Gastrocnemius medialis (tissue), 4 donors: ENCODE results near the gene KCNH3. TPM values are rescaled to one million over a fixed set of nuclear protein-coding genes. Genes with fewer than 3 reads are reported as not detected.
"Not testable (repeated sequence)": the region's sequence is repeated elsewhere in the genome, so short reads cannot be mapped to it uniquely, and the experiment has no call there.

ENCODE experiments used
- ATAC-seq, 2 donors: fragments of 150-250 bp; one replicate each; pipeline ENCODE4 v1.9.1; 2016
- DNase-seq, 2 donors: peaks; one replicate each; pipeline ENCODE4 v3.0.0-alpha.2; 2019
- H3K27ac ChIP-seq, 4 donors: fragments of 200-600 bp; sonication (generic); 1 replicate in 1 of 4; 2 replicates in 3 of 4; pipeline ENCODE4 v1.5.1; 2016 to 2018; ENCODE audit warnings: mild to moderate bottlenecking in 2 of 4, moderate library complexity in 1 of 4
- H3K27me3 ChIP-seq, 3 donors: fragments of 200-600 bp; sonication (generic) in 2 of 3; 1 replicate in 1 of 3; 2 replicates in 2 of 3; pipeline versions ENCODE4 v1.5.1 to v1.6.0; 2016 to 2019; ENCODE audit warnings: mild to moderate bottlenecking in 1 of 3, moderate library complexity in 1 of 3
- H3K36me3 ChIP-seq, 2 donors: fragments of 200-600 bp; sonication (generic) in 1 of 2; one replicate each; pipeline ENCODE4 v1.5.1; 2017 to 2018
- H3K4me1 ChIP-seq, 2 donors: fragments of 200-600 bp; sonication (generic) in 1 of 2; one replicate each; pipeline ENCODE4 v1.5.1; 2016 to 2017; ENCODE audit warnings: mild to moderate bottlenecking in 2 of 2
- H3K4me3 ChIP-seq, 4 donors: fragments of 200-600 bp; sonication (generic) in 3 of 4; 1 replicate in 1 of 4; 2 replicates in 3 of 4; pipeline ENCODE4 v1.5.1; 2016 to 2019; ENCODE audit warnings: mild to moderate bottlenecking in 2 of 4
- H3K9me3 ChIP-seq, 3 donors: fragments of 200-600 bp; sonication (generic) in 2 of 3; 1 replicate in 1 of 3; 2 replicates in 2 of 3; pipeline ENCODE4 v1.5.1; 2016 to 2019
- CTCF ChIP-seq, 5 experiments: fragments of 450-650 bp in 3 of 5; fragments of 200-600 bp in 2 of 5; sonication (generic) in 2 of 5; IDR thresholded peaks in 4 of 5; conservative IDR thresholded peaks in 1 of 5; 1 replicate in 4 of 5; 2 replicates in 1 of 5; pipeline ENCODE4 v1.5.1; 2016 to 2019; ENCODE audit warnings: antibody characterized with exemption in 5 of 5, mild to moderate bottlenecking in 3 of 5, moderate library complexity in 3 of 5
- POLR2A ChIP-seq, 2 donors: fragments of 450-650 bp; IDR thresholded peaks; one replicate each; pipeline ENCODE4 v1.6.1; 2017; ENCODE audit warnings: antibody characterized with exemption in 2 of 2, mild to moderate bottlenecking in 2 of 2, moderate library complexity in 2 of 2
- in situ Hi-C, 4 donors: fragments of 200-750 bp; cut with MboI; loops; one replicate each; pipeline versions ENCODE4 v1.15.0 to v1.8.0; 2017; ENCODE audit warnings: low sequenced_read_pairs in 4 of 4
- intact Hi-C: fragments of 100-400 bp; cut with DNase I; formaldehyde crosslinking; loops from one replicate; pipeline ENCODE4 v1.15.1; 2023; ENCODE audit warnings: low total_unique reads
- total RNA-seq, 4 donors: library from RNA; depleted of rRNA; stranded (reverse); fragments of >200 nt; gene quantifications; one replicate each; pipeline versions ENCODE4 v1.1.0 to v1.2.3, GENCODE V29; 2016

The KCNH3 gene
- total RNA-seq, 4 donors from 2014 or later, result not detected

GRCh38 chr12:49503674-49504180 lies 35.1 kb upstream of the KCNH3 start:
- intact Hi-C loops (no loop called here), in situ Hi-C loops (loop anchor here in 1 of 4 donors (10.0 kb wide), 1 partner anchor 129 kb away; no protein-coding TSS in a partner anchor)
- Histone ChIP-seq H3K4me3 (no peak overlapping the region), H3K27me3 (no peaks in the 10 kb centered on the region), H3K9me3 (no peaks in the 10 kb centered on the region), H3K27ac (peak overlapping the region in 1 of 4 donors; percentile 8), H3K36me3 (peaks cover 0 to 29% of the 10 kb centered on the region in 2 donors), H3K4me1 (no peaks in the 10 kb centered on the region)
- ATAC-seq (no peak), DNase-seq (no peak)
- TF ChIP-seq POLR2A (IDR thresholded peaks at IDR 0.05), result no peak

- in situ Hi-C loops, result loop anchor here in 1 of 4 donors (10.0 kb wide), 1 partner anchor 131 kb away; no protein-coding TSS in a partner anchor
- no peak for ATAC-seq
- TF ChIP-seq POLR2A (IDR thresholded peaks at IDR 0.05) (no peak), CTCF (IDR thresholded peaks at IDR 0.05 in 4 of 5, conservative IDR thresholded peaks at IDR 0.05 in 1 of 5) (no peak)
Measured at GRCh38 chr12:49505672-49506071, 33.2 kb upstream of the KCNH3 start.

GRCh38 chr12:49507139-49507538 lies 31.7 kb upstream of the KCNH3 start:
- no peak overlapping the region for H3K27ac ChIP-seq
- no peak overlapping the region for H3K4me3 ChIP-seq
- in situ Hi-C loops, result loop anchor here in 1 of 4 donors (10.0 kb wide), 1 partner anchor 132 kb away; no protein-coding TSS in a partner anchor
- no peak for TF ChIP-seq CTCF (IDR thresholded peaks at IDR 0.05 in 4 of 5, conservative IDR thresholded peaks at IDR 0.05 in 1 of 5)
- TF ChIP-seq POLR2A (IDR thresholded peaks at IDR 0.05), result no peak
- peaks cover 0 to 4% of the 10 kb centered on the region in 2 donors for H3K36me3 ChIP-seq
- ATAC-seq, result no peak
- intact Hi-C loops, result no loop called here
- H3K9me3 ChIP-seq, result no peaks in the 10 kb centered on the region
- no peak for DNase-seq
- no peaks in the 10 kb centered on the region for H3K4me1 ChIP-seq
- H3K27me3 ChIP-seq, result no peaks in the 10 kb centered on the region

More at GRCh38 chr12:49505672-49506071, 33.2 kb upstream of the KCNH3 start:
- no peak for DNase-seq
- no peak overlapping the region for H3K27ac ChIP-seq
- H3K9me3 ChIP-seq, result no peaks in the 10 kb centered on the region
- H3K36me3 ChIP-seq, result peaks cover 0 to 12% of the 10 kb centered on the region in 2 donors
- intact Hi-C loops, result no loop called here
- no peaks in the 10 kb centered on the region for H3K4me1 ChIP-seq
- no peak overlapping the region for H3K4me3 ChIP-seq
- H3K27me3 ChIP-seq, result no peaks in the 10 kb centered on the region

- intact Hi-C loops, DNase-seq, H3K4me1 ChIP-seq, H3K36me3 ChIP-seq, H3K27me3 ChIP-seq, H3K27ac ChIP-seq, H3K4me3 ChIP-seq, ATAC-seq, H3K9me3 ChIP-seq: not testable (repeated sequence)
- in situ Hi-C loops, result loop anchor here in 2 of 4 donors (10.0 kb wide), 2 partner anchors 135 to 155 kb away; no protein-coding TSS in a partner anchor
Measured at GRCh38 chr12:49509681-49510080, 29.1 kb upstream of the KCNH3 start.

- Histone ChIP-seq H3K36me3 (peaks cover 0 to 6% of the 10 kb centered on the region in 2 donors), H3K4me1 (no peaks in the 10 kb centered on the region), H3K27me3 (no peaks in the 10 kb centered on the region), H3K9me3 (no peaks in the 10 kb centered on the region), H3K27ac (no peak overlapping the region), H3K4me3 (no peak overlapping the region)
- in situ Hi-C loops, result loop anchor here in 2 of 4 donors (10.0 kb wide), 1 partner anchor 157 kb away; no protein-coding TSS in a partner anchor
- no peak for DNase-seq
- intact Hi-C loops, result no loop called here
- no peak for ATAC-seq
- TF ChIP-seq POLR2A (IDR thresholded peaks at IDR 0.05) (no peak), CTCF (IDR thresholded peaks at IDR 0.05 in 4 of 5, conservative IDR thresholded peaks at IDR 0.05 in 1 of 5) (no peak)
Measured at GRCh38 chr12:49511410-49511809, 27.4 kb upstream of the KCNH3 start.
